GM12801 (cell line): ENCODE measurements around the gene CTNND2.

ENCODE experiments used
- TF ChIP-seq, protein P1 (sequence below): IDR thresholded peaks from one replicate; pipeline ENCODE4 v1.5.1; 2011; ENCODE audit warnings: control low read depth; ENCODE audit not compliant: insufficient read length; ENCODE audit errors: extremely low read depth

CTNND2 gene

DNA sequence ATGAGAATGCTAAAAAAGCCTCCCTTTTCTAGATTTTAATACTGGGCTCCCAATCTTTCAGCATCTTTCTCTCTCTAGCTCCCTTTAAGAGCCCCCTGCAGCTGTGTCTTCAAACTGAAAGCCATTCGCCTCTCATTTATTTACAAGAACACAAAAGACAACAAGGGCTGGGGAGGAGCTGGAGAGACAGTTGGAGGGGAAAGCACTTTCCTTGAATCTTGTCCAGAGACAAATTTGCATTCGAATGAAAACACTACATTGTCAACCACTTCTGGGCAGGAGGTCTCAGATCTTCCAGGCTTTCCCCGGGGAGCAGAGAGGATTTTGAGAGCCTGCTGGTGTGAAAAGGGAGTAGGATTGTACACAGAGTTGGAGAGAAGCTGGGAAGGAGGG is 518.3 kb downstream of the CTNND2 start:
- TF ChIP-seq, protein P1, sequence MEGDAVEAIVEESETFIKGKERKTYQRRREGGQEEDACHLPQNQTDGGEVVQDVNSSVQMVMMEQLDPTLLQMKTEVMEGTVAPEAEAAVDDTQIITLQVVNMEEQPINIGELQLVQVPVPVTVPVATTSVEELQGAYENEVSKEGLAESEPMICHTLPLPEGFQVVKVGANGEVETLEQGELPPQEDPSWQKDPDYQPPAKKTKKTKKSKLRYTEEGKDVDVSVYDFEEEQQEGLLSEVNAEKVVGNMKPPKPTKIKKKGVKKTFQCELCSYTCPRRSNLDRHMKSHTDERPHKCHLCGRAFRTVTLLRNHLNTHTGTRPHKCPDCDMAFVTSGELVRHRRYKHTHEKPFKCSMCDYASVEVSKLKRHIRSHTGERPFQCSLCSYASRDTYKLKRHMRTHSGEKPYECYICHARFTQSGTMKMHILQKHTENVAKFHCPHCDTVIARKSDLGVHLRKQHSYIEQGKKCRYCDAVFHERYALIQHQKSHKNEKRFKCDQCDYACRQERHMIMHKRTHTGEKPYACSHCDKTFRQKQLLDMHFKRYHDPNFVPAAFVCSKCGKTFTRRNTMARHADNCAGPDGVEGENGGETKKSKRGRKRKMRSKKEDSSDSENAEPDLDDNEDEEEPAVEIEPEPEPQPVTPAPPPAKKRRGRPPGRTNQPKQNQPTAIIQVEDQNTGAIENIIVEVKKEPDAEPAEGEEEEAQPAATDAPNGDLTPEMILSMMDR: no peak

DNA sequence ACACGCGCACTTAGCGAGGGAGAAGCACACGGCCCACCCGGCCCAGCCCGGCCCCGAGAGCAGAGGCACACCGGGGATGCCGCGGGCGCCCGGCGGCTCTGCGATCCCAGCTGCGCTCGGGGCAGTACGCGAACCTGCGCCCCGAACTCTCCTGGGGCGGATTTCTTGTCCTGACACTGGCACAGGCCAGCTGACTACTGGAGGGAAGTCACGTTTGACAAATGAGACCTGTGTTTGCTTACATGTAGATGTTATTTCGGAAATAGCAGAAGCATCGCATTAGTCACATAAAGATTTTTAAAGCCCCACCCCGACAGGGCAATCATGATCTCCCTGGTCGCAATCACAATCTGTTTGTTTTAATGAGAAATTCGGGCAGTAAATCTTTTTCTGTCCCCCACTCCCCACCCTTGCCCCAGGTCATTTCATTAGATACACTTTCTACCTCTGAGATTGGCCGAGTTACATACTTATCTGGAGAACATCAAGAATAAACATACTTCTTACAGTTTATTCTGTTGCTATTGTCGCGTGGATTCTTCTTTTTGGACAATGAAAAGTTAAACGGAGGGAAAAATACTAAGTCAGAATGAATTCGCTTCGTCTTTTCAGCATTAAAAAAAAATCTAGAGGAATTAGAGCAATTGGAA is 518.9 kb downstream of the CTNND2 start:
- TF ChIP-seq, protein P1: no peak

DNA sequence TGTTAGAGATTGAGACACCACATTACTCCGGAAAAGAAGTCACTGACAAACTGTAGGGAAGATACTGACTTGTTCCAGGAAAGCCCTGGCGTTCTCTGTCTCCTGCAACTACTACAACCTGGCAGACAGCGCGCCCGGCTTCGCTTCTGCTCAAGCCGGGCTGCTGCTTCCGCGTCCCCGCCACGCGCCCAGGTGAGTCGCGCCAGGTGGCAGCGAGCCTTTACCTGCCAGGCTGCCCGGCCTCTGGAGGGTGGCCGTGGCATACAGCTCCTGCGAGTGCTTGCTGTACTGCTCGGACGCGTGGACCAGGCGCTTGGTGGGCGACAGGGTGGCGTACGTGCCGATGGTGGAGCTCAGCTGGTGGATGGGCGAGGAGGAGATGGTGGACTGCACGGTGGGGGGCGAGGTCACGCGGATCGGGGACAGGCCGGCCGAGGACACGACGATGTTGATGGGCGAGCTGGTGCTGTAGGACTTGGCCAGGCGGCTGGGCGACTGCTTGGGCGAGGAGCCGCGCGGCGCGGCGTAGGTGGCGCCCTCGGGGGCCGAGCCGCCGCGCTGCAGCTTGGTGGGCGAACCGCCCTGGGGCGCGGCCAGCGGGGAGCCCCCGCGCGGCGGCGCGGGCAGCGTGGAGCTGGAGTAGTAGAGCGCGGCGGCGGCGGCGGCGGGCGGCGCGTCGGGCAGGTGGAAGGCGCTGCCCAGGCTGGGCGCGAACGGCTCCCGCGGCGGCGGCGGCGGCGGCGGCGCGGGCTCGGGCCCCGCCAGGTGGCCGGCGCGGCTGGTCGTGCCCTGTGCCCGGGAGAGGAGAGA is 519.6 kb downstream of the CTNND2 start:
- TF ChIP-seq, protein P1: no peak

DNA sequence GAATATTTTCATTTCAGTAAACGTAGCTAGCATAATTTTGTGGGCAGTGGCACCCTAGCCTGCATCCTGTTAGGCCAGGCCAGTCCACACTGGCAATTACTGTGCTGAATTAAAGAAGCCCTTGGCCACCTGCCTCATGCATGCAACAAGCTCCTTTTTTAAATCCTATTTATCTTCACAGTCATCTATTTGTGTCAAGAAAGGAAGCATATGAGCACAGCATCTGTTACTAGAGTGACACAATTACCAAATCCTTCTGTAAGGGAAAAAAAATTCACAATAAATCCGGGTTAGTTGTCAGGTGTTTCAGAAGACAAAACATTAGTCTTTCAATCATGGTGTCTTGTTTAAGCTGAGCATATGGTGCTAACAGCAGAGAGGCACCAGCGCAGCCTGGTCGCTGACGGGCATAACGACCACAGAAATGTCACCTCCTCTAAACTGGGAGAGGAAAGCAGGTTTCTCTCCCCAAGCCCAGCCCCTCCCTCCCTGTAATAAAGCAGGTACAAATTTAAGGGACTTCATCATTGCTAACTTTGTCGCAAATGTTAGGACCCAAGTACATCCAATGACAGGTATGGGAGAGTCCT is 520.6 kb downstream of the CTNND2 start:
- TF ChIP-seq, protein P1: no peak

DNA sequence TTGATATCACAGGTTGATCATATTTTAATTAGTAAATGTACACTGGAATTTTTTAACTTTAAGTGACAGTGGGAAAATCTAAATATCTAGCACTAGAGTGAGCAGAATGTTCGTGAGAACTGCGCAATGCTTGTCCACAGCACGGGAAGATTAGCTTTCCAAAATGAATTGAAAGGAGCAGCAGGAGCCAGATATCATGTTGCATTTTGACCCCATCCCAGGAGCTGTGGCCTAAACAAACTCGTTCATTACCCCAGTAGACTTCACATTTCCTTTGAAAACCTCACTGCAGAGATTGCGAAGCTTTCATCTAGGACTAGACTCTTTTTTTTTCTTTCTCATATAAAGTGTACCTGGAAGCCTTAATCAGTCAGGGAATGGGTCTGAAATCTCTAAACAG is 525.8 kb downstream of the CTNND2 start:
- TF ChIP-seq, protein P1: no peak

DNA sequence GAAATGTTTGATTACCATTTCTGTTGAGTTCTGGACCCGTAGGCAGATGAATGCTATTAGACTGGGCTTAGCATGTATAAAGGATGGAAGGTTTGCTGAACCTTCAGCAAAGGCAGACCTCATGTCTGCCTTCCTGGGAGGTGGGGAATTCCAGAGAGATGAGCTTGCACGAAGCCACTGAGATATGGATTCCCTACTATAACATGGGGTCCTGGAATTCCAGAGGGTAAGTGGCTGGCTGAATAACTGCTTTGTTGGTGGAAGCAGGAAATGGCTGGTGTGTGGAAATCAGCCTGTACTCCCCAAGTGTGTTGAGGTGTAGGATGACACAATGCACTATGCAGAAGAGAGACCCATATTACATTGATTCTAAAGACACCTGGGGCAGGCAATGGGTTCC is 526.4 kb downstream of the CTNND2 start:
- TF ChIP-seq, protein P1: no peak

DNA sequence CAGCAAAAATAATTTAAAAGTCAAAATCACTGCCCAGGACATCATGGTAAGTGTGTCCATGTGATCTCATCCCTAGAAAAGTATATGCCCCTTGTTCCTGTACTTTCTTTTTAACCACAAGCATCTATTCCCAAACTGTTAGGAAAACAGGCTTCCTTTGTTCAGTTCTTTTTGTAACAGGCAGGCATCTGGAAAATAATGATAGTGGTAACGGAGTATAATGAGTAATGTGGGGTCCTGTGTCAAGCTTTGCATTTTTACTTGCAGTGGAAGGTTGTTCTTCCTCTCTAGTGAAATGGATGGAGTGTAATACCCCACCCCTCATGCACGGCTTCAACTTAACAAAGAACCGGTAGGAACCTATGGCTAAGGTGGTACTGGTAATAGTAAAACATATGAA is 532.1 kb downstream of the CTNND2 start:
- TF ChIP-seq, protein P1: no peak
